Left forelimb (tissue), 1 donor: ENCODE data around the gene NEURL3.
A peak's percentile ranks its signal among the peaks of the same experiment; 100 is the strongest.

Experiments used
- DNase-seq: peaks from one replicate; pipeline ENCODE4 v3.0.0-alpha.2; 2018; ENCODE audit warnings: low spot score

Gene NEURL3

DNA sequence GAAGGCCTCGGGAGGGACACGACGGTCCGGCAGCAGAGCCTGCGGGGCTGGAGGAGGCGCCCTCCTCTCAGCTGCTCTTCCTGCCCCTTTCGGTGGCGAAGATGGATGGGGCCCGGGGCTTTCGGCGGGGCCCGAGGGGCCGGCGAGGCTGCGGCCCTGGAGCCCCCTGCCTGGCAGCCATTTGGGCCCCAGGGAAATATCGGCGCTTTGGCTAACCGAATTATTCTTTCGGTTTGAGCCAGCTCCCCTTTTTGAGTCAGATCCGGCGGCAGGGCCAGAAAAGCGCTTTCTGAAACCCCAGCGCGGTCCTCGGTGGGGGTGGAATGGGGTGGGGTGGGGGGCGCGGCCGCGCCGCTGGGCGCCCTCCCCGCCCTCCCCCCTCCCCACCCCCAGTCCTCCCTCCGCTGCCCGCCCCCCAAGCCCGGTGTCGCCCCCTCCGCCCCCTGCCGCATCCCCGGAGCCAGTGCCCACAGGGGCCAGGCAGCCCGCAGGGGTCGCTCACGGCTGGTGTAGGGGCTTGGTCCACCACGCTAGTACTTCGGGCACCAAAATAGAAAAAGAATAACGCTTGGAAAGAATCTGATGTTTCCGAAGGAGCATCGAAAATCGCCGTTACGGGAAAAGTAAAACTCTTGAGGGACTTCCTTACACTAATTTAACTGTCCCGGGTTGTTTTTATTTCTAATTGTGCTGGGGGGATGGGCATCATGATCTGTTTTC, 22.3 kb upstream of the NEURL3 start:
- DNase-seq, result no peak

- DNase-seq, result no peak
Measured at GRCh38 chr2:96526615-96527285, 21.6 kb upstream of the NEURL3 start.

DNA sequence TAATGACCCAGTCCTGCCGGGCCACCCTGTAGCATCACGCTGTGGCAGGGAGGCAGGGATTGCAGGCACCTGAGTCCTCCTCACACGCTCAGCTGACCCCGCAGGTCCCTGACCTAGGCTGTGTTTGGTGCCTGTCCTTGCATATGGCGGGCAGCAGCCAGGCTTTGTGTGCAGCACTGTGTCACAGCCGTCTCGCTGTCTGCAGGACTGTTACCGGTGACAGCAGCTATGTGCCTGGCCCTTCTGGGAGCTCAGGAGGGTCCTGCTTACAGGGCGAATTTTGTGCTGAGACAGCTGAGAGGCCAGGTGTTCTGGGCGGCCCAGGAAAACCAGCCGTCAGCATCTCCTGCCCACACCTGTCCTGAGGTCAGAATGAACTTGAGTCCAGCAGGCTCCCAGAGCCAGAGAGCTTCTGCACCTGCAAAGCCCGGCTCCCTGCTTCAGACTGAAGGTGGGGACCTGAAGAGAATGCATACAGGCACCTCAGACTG, 21.0 kb upstream of the NEURL3 start:
- DNase-seq, result no peak

DNA sequence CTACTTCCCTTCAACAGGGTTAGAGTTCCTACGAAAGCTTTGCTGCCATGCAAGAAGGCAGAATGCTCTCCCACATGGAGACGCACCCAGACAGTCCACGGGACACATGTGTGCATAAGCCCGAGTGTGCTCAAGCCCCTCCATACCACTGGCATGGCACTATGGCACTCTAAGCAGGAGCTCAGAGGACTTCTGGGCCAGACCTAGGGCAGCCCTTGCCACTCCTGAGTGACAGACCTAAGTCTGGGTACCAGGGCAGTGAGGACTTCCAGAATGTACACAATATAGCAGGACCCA, 20.0 kb upstream of the NEURL3 start:
- DNase-seq, result no peak

GRCh38 chr2:96524482-96525210, 19.5 kb upstream of the NEURL3 start:
- DNase-seq, result no peak

DNA sequence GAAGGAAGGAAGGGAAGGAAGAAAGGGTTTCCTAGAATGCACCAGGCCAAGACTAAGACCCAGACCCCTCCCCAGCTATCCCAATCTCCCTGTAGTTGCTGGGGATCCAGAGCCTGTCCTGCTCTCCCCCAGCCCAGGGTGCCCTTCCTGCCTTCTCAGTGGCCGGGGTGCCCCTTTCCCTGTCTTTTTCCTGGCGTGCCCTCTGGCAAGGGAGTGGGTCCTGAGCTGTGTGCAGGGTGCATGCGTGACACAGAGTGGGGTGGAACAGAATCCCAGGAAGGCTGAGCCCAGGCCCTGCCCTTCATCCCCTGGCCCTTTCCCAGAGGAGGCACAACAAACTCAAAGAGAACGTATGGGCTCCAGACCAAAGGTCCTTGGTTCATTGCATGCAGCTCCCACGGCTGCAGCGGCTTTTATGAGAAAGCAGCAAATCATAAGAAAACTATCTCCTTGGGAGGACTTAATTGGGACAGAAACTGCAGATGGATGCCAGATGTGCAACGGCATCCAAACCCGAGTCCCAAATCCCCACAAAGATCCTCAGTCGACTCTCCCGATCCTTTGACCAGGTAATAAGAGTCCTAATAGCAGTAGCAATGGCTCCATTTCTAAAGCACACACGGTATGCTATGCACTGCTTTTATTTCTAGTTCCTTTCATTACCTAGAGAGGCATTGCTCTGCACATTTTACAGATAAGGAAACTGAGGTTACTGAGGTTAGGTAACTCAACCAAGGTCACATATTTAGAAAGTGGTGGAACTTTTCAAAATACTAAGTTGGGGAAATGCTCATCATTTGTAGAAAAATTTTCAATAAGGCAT, 18.7 kb upstream of the NEURL3 start:
- DNase-seq, result no peak

DNA sequence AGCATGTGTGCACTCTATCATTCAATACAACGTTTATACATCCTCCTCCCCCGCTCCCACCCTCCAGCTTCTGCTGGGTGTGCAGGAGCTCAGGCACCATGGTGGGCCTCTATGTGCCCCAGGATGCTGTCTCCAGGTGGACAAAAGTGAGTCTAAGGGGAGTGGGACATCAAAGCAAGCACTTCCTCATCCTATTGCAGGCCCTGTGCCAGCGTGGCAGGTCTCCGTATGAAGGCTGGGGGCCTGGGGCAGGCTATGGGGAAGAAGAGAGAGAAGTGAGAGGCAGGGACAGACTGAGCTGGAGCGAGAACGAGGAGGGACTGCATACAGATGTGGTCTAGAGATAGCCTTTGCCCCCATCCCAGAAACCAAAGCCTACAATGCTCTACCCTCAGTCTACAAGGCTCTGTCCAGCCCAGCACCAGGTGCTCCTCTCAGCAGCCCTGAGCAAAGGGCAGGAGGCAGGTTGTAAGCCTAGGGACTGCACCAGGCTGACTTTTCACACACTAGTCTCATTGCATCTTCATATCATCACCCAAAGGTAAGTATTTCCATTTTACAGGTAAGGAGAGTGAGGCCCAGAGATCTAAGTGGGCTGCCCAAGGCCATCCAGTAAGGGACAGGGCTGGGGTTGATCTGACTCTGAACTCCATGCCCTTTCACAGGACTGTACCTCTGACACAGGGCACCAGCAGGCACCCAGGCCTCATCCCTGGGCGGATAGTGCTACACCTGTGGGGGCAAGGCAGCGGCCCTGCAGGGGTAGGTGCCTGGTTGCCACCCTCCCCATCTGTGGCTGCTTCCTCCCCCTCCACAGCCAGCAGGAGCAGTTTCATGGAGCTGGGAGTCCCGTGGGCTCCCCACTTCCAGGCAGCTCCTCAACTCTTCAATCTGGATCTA, 17.4 kb upstream of the NEURL3 start:
- DNase-seq, result no peak

DNA sequence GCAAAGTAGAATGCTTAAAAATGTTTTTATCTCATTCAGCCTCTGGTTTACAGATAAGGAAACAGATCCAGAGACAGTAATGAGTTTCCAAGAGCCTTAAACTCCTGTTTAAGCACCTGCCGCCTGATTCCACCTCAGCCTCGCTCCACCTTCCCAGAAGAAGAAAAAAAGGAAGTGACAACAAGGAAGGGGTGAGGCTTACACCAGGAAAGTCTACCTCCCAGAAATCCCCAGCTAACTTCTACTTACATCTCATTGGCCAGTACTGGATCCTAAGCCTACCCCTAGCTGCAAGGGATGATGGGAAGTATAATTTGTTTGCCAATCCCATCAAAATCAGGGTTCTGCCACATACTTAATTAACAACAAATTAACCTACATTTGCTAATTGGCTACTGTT, 16.1 kb upstream of the NEURL3 start:
- no peak for DNase-seq

DNA sequence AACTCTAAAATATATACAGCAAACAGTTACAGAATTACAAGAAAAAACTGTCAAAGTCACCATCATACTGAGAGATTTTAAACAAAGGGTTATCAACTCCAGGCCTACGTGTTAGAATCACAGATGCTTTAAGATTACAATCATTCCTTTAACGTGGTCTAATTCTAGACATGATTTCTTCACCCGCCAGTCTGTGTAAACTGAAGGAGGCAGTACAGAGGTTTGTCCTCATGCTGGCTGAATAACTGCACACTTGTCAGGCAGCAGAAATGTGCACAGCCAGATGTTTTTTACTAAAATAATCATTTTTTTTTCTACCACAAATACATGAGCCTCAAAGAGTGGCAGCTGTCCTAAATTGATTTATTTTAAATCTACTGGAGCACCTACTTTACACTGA, 15.5 kb upstream of the NEURL3 start:
- no peak for DNase-seq

- DNase-seq, result no peak
Measured at GRCh38 chr2:96520231-96520630, 15.1 kb upstream of the NEURL3 start.

DNA sequence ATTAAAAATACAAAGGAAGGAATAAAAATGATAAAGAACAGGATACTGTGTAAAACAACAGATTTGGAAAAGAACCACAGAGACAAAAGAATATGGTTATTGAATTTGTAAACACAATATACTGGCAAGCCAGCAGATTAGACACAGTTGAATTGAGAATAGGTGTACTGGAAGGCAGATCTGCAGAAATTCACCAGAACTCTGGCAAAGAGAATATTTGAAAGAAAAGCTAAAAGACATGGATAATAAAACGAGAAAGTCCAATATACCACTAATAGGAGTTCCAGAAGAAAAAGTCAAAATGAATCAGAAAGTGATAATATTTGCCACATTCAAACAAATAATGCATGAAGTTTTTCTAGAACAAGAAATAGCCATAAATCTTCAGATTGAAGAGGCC, 11.9 kb upstream of the NEURL3 start:
- DNase-seq, result no peak

DNA sequence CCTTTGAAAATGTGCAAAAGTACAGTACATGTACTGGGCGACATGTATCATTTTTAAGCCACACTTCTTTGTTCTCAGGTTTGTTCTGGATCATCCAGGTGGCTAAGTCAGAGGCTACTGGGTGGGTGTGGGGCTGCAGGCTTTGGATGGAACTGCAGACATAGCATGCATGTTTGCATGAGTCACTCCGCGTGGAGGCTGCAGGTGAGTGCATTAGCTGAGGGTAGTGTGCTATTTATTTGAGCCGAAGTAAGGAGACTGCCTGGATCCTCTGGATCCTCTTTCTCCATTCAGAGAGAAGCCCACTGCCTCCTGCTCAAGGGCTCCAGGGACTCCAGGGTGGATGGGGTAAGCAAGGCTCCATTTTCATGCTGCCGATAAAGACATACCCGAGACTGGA, 9.4 kb upstream of the NEURL3 start:
- no peak for DNase-seq

DNA sequence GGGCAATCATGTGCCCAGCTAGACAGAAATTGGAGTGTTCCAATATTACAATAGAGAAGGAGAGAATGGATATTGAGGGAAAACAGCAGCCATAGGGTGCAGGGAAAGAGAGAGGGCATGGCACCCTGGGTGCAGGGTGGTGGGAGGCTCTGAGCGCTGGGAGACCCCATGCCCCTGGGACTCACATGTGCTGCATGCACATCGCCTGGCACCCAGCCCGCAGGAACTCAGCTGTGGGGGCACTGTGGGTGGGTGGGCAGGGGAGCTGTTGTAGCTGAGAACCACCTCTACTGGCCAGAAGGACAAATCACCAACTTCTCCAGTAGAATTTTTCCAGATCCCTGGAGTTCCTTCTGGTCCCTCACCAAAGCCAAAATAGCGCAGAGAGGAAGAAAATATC, 7.2 kb upstream of the NEURL3 start:
- no peak for DNase-seq

- DNase-seq, result no peak
Measured at GRCh38 chr2:96511851-96512250, 6.7 kb upstream of the NEURL3 start.

DNA sequence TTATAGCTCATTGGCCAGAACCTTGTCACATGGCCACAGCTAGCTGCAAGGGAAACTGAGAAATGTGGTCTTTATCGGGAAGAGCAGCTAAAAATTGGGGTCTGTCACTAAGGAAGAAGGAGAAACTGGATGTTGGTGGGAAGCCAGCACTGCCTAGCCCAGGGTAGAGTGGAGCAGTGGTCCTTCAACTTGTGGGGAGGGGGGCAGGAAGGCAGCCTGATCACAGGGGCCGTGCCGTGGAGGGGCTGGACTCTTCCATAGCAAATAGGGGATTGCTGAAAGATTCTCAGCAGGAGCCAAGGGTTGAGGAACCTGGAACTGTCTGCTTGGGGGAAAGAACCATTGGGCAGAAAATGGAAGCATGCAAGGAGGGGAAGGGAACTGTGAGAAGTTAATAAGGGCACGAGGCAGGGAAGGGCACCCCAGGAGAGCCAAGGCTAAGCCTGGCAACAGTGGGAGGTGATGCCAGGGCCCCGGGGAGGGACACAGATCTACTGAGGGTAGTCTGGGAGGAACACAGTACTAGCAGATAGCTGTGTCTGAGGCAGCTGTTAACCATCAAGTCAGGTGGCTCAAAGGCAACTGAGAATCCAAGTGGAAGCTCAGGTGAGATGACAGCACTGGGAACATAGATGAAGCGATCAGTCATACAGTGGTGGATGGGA, 5.9 kb upstream of the NEURL3 start:
- no peak for DNase-seq

- DNase-seq, result no peak
Measured at GRCh38 chr2:96509847-96510230, 4.7 kb upstream of the NEURL3 start.

DNA sequence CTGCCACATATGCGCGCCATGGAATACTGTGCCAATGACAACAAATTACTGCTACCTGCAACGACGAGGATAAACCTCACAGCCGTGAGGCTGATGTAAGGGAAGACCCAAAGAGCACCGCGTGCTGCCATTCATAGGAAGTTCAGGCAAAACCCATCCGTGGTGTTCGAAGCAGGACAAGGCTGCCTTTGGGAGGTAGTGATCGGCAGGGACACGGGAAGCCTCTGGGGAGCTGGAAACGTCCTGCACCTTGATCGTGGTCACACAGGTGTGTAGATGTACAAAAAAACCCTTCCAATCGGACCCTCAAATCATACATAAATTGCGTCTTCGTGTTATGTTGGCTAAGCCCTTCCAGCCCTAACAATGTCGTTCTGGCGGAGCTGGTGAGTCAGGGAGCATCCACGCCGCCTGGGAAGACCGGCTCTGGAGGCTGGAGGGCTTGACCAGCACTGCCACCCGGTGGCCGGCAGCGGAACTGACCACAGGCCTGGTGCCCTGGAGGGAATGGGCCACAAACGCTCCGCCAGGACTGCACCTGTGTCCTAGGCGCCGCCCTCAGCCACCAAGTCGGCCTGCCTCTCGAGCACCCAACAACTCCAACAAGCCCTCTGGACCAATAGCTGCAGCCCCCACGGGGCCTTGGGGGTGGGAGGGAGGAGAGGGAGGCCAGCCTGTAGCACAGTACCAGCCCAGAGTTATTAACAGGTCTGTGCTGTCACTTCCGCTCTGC, 4.1 kb upstream of the NEURL3 start:
- peak; percentile 84 for DNase-seq

DNA sequence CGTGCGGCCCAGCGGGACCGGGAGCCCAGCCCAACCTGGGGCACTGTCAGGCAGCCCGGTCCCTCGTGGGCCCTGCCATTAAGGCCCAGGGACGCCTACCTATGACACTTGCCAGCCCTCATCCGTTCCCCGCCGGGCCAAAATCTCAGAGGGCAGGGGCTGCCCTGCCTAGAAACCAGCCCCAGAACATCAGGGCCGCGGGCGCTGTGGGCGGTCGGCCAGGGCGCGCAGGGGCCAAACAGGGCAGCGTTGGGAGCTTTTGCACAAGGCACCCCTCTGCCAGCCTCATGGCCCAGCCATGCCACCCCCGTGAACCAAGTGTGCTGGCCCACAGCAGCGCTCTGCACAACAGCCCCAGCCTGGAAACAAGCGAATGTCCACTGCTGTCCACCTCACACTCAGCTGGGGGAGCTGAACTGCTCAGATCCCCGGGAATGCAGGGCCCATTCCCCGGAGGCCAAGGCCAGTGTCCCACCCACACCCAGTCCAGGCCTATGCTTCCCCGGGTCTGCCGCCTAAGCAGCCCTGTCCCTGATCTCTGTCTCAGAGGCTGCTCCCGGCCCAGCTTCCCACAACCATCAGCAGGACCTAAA, 3.5 kb upstream of the NEURL3 start:
- DNase-seq, result no peak

- peak; percentile 81 for DNase-seq
Measured at GRCh38 chr2:96507957-96508520, 2.9 kb upstream of the NEURL3 start.

DNA sequence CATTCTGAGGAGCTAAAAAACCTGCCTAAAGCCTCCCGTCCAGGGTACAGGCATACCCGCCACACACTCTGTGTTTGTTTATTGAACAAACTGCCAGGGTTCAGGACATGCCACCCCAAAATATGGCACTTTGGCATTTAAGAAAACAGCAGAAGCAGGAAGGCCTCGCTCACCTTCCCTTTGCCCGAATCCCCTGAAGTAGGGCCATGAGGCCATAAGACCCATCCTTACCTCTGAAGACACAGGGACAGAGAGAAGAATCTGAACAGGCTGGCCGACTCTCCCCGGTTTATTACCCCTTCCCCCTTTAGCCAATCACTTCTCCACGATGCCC, 1.7 kb upstream of the NEURL3 start:
- DNase-seq, result no peak
